ENCODE results near the gene RNF166.

GRCh38 chr16:88739977-88740726 is 33.9 kb upstream of the RNF166 start:
- TF ChIP-seq CTCF (IDR thresholded peaks at IDR 0.05 in 4 of 5, conservative IDR thresholded peaks at IDR 0.05 in 1 of 5) (no peak), POLR2A (IDR thresholded peaks at IDR 0.05) (no peak)
